Activated CD4-positive, alpha-beta memory T cell treated with anti-CD3 and anti-CD28 coated beads for 36 hours (primary cell): ENCODE results near the gene IL17B. TPM values are rescaled to one million over a fixed set of nuclear protein-coding genes. Genes with fewer than 3 reads are reported as not detected.

ENCODE experiments used
- CTCF ChIA-PET: fragments of 350-600 bp; sonication (Branson Sonifier 250); formaldehyde crosslinking; loops from one replicate; lab custom pipeline; 2021; ENCODE audit warnings: antibody characterized with exemption, inconsistent platforms; lab: Charles Lee
- POLR2A ChIA-PET: fragments of 350-600 bp; sonication (Branson Sonifier 250); formaldehyde crosslinking; loops from one replicate; lab custom pipeline; 2021; ENCODE audit warnings: antibody characterized with exemption; lab: Charles Lee
- DNase-seq: peaks from one replicate; pipeline ENCODE4 v3.0.0-alpha.2; 2020
- H3K27ac Mint-ChIP-seq: one replicate; pipeline ENCODE4 v1.8.0; 2021; ENCODE audit warnings: mixed read lengths
- H3K27me3 Mint-ChIP-seq: one replicate; pipeline ENCODE4 v1.8.0; 2021; ENCODE audit warnings: mixed read lengths
- H3K36me3 Mint-ChIP-seq: one replicate; pipeline ENCODE4 v1.8.0; 2021; ENCODE audit warnings: mixed read lengths
- H3K4me1 Mint-ChIP-seq: one replicate; pipeline ENCODE4 v1.8.0; 2021; ENCODE audit warnings: low read depth, mixed read lengths
- H3K4me3 Mint-ChIP-seq: one replicate; pipeline ENCODE4 v1.8.0; 2021; ENCODE audit warnings: mild to moderate bottlenecking, mixed read lengths
- H3K9me3 Mint-ChIP-seq: one replicate; pipeline ENCODE4 v1.8.0; 2021; ENCODE audit warnings: mixed read lengths
- intact Hi-C: fragments of 100-400 bp; cut with micrococcal nuclease; formaldehyde crosslinking; loops from one replicate; pipeline ENCODE4 v1.15.1; 2023
- total RNA-seq, 2 experiments: library from RNA; stranded (reverse); gene quantifications; one replicate each; pipeline ENCODE4 v1.2.3, GENCODE V29; 2021

IL17B gene, protein sequence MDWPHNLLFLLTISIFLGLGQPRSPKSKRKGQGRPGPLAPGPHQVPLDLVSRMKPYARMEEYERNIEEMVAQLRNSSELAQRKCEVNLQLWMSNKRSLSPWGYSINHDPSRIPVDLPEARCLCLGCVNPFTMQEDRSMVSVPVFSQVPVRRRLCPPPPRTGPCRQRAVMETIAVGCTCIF
- not detected for total RNA-seq

- H3K4me1 Mint-ChIP-seq, result no peaks in the 10 kb centered on the region
- no peaks in the 10 kb centered on the region for H3K9me3 Mint-ChIP-seq
- peaks cover 1% of the 10 kb centered on the region for H3K27me3 Mint-ChIP-seq
- intact Hi-C loops, result no loop called here
- DNase-seq, result no peak
- H3K4me3 Mint-ChIP-seq, result no peak within 1 kb of the TSS
- H3K27ac Mint-ChIP-seq, result no peak within 1 kb of the TSS
- ChIA-PET POLR2A (no interaction called here), CTCF (interaction anchor here (1.0 to 9.5 kb wide), 6 partner anchors 10 to 185 kb away, joined by 3 to 65 read pairs (median 26); no protein-coding TSS in a partner anchor)
- H3K36me3 Mint-ChIP-seq, result no peaks in the 10 kb centered on the region
These were observed at the start of gene IL17B for GRCh38 chr5:149379177-149379761. Gene IL17B (minus strand): TSS chr5:149379292. CDS start chr5:149379225, 67 bp downstream.

GRCh38 chr5:149428032-149428431 is 48.9 kb upstream of the IL17B start:
- H3K36me3 Mint-ChIP-seq, result no peaks in the 10 kb centered on the region
- H3K4me3 Mint-ChIP-seq, result no peak overlapping the region
- intact Hi-C loops, result no loop called here
- no peaks in the 10 kb centered on the region for H3K9me3 Mint-ChIP-seq
- ChIA-PET POLR2A (no interaction called here), CTCF (interaction anchor here (0.7 to 1.4 kb wide), 3 partner anchors 14 to 113 kb away, joined by 3 read pairs; no protein-coding TSS in a partner anchor)
- no peak for DNase-seq
- H3K27ac Mint-ChIP-seq, result no peak overlapping the region
- no peaks in the 10 kb centered on the region for H3K4me1 Mint-ChIP-seq
- H3K27me3 Mint-ChIP-seq, result peaks cover 2% of the 10 kb centered on the region

GRCh38 chr5:149427374-149427773 is 48.3 kb upstream of the IL17B start:
- CTCF ChIA-PET, result interaction anchor here (1.4 kb wide), 1 partner anchor 15 kb away, joined by 3 read pairs; no protein-coding TSS in a partner anchor
- intact Hi-C loops, result no loop called here
- Mint-ChIP-seq H3K4me3 (no peak overlapping the region), H3K9me3 (no peaks in the 10 kb centered on the region), H3K27ac (no peak overlapping the region), H3K36me3 (no peaks in the 10 kb centered on the region), H3K27me3 (peaks cover 2% of the 10 kb centered on the region), H3K4me1 (no peaks in the 10 kb centered on the region)
- no peak for DNase-seq
- POLR2A ChIA-PET, result no interaction called here

DNA sequence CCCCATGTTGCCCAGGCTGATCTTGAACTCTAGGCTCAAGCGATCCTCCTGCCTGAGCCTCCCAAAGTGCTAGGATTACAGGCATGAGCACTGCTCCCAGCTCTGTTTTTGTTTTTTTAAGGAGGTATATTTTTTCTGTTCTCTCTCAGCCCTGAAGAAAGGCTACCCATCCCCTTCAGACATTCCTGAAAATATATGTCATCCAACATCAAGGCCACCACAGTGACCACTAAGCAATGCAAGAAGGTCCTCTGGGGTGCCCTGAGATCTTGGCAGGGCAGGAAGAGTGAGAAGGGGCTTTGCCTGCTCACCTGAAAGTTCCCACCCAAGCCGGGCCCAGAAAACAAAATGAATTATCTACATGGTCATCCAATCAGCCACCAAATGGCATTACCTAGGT is 47.8 kb upstream of the IL17B start:
- intact Hi-C loops, result no loop called here
- Mint-ChIP-seq H3K4me3 (no peak overlapping the region), H3K4me1 (no peaks in the 10 kb centered on the region), H3K9me3 (no peaks in the 10 kb centered on the region), H3K36me3 (no peaks in the 10 kb centered on the region), H3K27me3 (peaks cover 2% of the 10 kb centered on the region), H3K27ac (no peak overlapping the region)
- no peak for DNase-seq
- ChIA-PET CTCF (no interaction called here), POLR2A (no interaction called here)

GRCh38 chr5:149425729-149426128 is 46.6 kb upstream of the IL17B start:
- no peak for DNase-seq
- Mint-ChIP-seq H3K4me3 (no peak overlapping the region), H3K27me3 (peaks cover 2% of the 10 kb centered on the region), H3K27ac (no peak overlapping the region), H3K4me1 (no peaks in the 10 kb centered on the region), H3K36me3 (no peaks in the 10 kb centered on the region), H3K9me3 (no peaks in the 10 kb centered on the region)
- intact Hi-C loops, result no loop called here
- ChIA-PET CTCF (interaction anchor here (1.6 to 1.8 kb wide), 2 partner anchors 9 to 108 kb away, joined by 6 to 12 read pairs; no protein-coding TSS in a partner anchor), POLR2A (no interaction called here)

- H3K27me3 Mint-ChIP-seq, result peaks cover 2% of the 10 kb centered on the region
- intact Hi-C loops, result no loop called here
- no peak overlapping the region for H3K4me3 Mint-ChIP-seq
- no peaks in the 10 kb centered on the region for H3K36me3 Mint-ChIP-seq
- CTCF ChIA-PET, result interaction anchor here (1.6 to 1.8 kb wide), 2 partner anchors 10 to 107 kb away, joined by 6 to 12 read pairs; no protein-coding TSS in a partner anchor
- H3K4me1 Mint-ChIP-seq, result no peaks in the 10 kb centered on the region
- no peak for DNase-seq
- POLR2A ChIA-PET, result no interaction called here
- no peaks in the 10 kb centered on the region for H3K9me3 Mint-ChIP-seq
- no peak overlapping the region for H3K27ac Mint-ChIP-seq
These were observed 45.6 kb upstream of the IL17B start for GRCh38 chr5:149424371-149425315.

GRCh38 chr5:149423794-149424268 is 44.7 kb upstream of the IL17B start:
- DNase-seq, result no peak
- Mint-ChIP-seq H3K27me3 (peaks cover 2% of the 10 kb centered on the region), H3K27ac (no peak overlapping the region), H3K9me3 (no peaks in the 10 kb centered on the region), H3K4me1 (no peaks in the 10 kb centered on the region), H3K36me3 (no peaks in the 10 kb centered on the region), H3K4me3 (no peak overlapping the region)
- ChIA-PET POLR2A (no interaction called here), CTCF (no interaction called here)
- intact Hi-C loops, result no loop called here

- Mint-ChIP-seq H3K27me3 (peaks cover 2% of the 10 kb centered on the region), H3K9me3 (no peaks in the 10 kb centered on the region), H3K4me3 (no peak overlapping the region), H3K36me3 (no peaks in the 10 kb centered on the region), H3K27ac (no peak overlapping the region), H3K4me1 (no peaks in the 10 kb centered on the region)
- intact Hi-C loops, result no loop called here
- CTCF ChIA-PET, result interaction anchor here (4.0 kb wide), 1 partner anchor 11 kb away, joined by 17 read pairs; no protein-coding TSS in a partner anchor
- POLR2A ChIA-PET, result no interaction called here
- DNase-seq, result no peak
These were observed 44.1 kb upstream of the IL17B start for GRCh38 chr5:149423049-149423793.

- Mint-ChIP-seq H3K4me3 (no peak overlapping the region), H3K36me3 (no peaks in the 10 kb centered on the region), H3K27ac (no peak overlapping the region), H3K9me3 (no peaks in the 10 kb centered on the region), H3K27me3 (peaks cover 2% of the 10 kb centered on the region), H3K4me1 (no peaks in the 10 kb centered on the region)
- intact Hi-C loops, result no loop called here
- ChIA-PET POLR2A (no interaction called here), CTCF (interaction anchor here (4.0 kb wide), 1 partner anchor 11 kb away, joined by 17 read pairs; no protein-coding TSS in a partner anchor)
- no peak for DNase-seq
These were observed 43.4 kb upstream of the IL17B start for GRCh38 chr5:149422366-149423048.

DNA sequence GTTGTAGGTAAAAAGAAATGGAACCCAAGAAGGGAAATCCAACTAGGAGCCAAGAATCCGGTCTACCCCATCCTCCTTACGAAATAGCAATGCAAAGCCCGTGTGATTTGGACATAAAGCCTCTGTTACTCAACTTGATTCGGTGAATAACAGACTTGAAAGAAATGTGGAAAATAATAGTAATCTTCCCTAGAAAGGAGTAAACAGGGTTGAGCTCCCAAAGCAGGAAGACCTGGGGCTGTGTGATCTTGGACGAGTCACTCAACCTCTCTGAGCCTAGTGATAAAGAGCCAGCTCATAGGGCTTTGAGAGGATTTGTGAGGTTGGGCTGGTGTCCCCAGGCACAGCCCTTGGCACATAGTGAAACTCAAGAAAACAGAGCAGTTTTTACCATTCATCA is 42.7 kb upstream of the IL17B start:
- CTCF ChIA-PET, result interaction anchor here (2.6 to 4.0 kb wide), 2 partner anchors 12 to 54 kb away, joined by 6 to 17 read pairs; no protein-coding TSS in a partner anchor

GRCh38 chr5:149421372-149421685 is 42.2 kb upstream of the IL17B start:
- Mint-ChIP-seq H3K4me1 (no peaks in the 10 kb centered on the region), H3K27ac (no peak overlapping the region), H3K36me3 (no peaks in the 10 kb centered on the region), H3K27me3 (peaks cover 4% of the 10 kb centered on the region), H3K9me3 (no peaks in the 10 kb centered on the region), H3K4me3 (no peak overlapping the region)
- no peak for DNase-seq
- intact Hi-C loops, result no loop called here
- POLR2A ChIA-PET, result no interaction called here
- CTCF ChIA-PET, result interaction anchor here (2.6 to 4.0 kb wide), 2 partner anchors 12 to 54 kb away, joined by 6 to 17 read pairs; no protein-coding TSS in a partner anchor

More for the DNA sequence above, 42.7 kb upstream of the IL17B start:
- Mint-ChIP-seq H3K36me3 (no peaks in the 10 kb centered on the region), H3K4me1 (no peaks in the 10 kb centered on the region), H3K4me3 (no peak overlapping the region), H3K27me3 (peaks cover 4% of the 10 kb centered on the region), H3K9me3 (no peaks in the 10 kb centered on the region), H3K27ac (no peak overlapping the region)
- POLR2A ChIA-PET, result no interaction called here
- no peak for DNase-seq
- intact Hi-C loops, result no loop called here
